Left lobe of liver (tissue), 2 donors: ENCODE measurements around the gene TBX4. TPM values are rescaled to one million over a fixed set of nuclear protein-coding genes. Genes with fewer than 3 reads are reported as not detected.

Experiments
- ATAC-seq: fragments of 200-7000 bp; cut with Tn5 transposase; one replicate; pipeline ENCODE4 v1.9.1; 2020; ENCODE audit warnings: mild to moderate bottlenecking, moderate library complexity
- DNase-seq: peaks from one replicate; pipeline ENCODE4 v3.0.0-alpha.2; 2020; ENCODE audit warnings: low spot score
- total RNA-seq: library from RNA; stranded (reverse); gene quantifications from one replicate; pipeline ENCODE4 v1.2.1, GENCODE V29; 2021
- donor health status: DM: no; HTN: no; CAD: no; lungs with moderate emphysema.
- donor health status: DM: no; HTN: yes; CAD: no.

The TBX4 gene
- total RNA-seq, 1 donor from 2014 or later = not detected

GRCh38 chr17:61453566-61454380, 1.6 kb downstream of the TBX4 start:
- no peak for DNase-seq
- no peak for ATAC-seq

- DNase-seq = no peak
- peak; percentile 25 for ATAC-seq
Observed at GRCh38 chr17:61454381-61455323, 2.4 kb downstream of the TBX4 start.

- DNase-seq (peak; percentile 33), ATAC-seq (no peak)
Observed at GRCh38 chr17:61455324-61456060, 3.3 kb downstream of the TBX4 start.

GRCh38 chr17:61456061-61456681, 3.9 kb downstream of the TBX4 start:
- no peak for ATAC-seq
- peak; percentile 32 for DNase-seq

- DNase-seq (peak; percentile 32), ATAC-seq (no peak)
Observed at GRCh38 chr17:61456688-61457225, 4.5 kb downstream of the TBX4 start.

GRCh38 chr17:61457226-61457983, 5.2 kb downstream of the TBX4 start:
- no peak for DNase-seq
- no peak for ATAC-seq

GRCh38 chr17:61458000-61458399, 5.8 kb downstream of the TBX4 start:
- DNase-seq (no peak), ATAC-seq (no peak)

- DNase-seq = peak; percentile 21
- ATAC-seq = no peak
Observed at GRCh38 chr17:61458421-61459141, 6.4 kb downstream of the TBX4 start.

- DNase-seq = no peak
- no peak for ATAC-seq
Observed at GRCh38 chr17:61459142-61459809, 7.1 kb downstream of the TBX4 start.

GRCh38 chr17:61459939-61460718, 7.9 kb downstream of the TBX4 start:
- DNase-seq = no peak

GRCh38 chr17:61460796-61461585, 8.8 kb downstream of the TBX4 start:
- no peak for ATAC-seq
- DNase-seq = no peak

More at GRCh38 chr17:61459939-61460718, 7.9 kb downstream of the TBX4 start:
- no peak for ATAC-seq

GRCh38 chr17:61461586-61461966, 9.4 kb downstream of the TBX4 start:
- DNase-seq (no peak), ATAC-seq (no peak)

- peak; percentile 17 for ATAC-seq
Observed at GRCh38 chr17:61461967-61462718, 9.9 kb downstream of the TBX4 start.

GRCh38 chr17:61462719-61463315, 10.6 kb downstream of the TBX4 start:
- DNase-seq (no peak), ATAC-seq (no peak)

More at GRCh38 chr17:61461967-61462718, 9.9 kb downstream of the TBX4 start:
- no peak for DNase-seq

- no peak for ATAC-seq
- DNase-seq = no peak
Observed at GRCh38 chr17:61463316-61464129, 11.3 kb downstream of the TBX4 start.
